ENCODE results near the gene CCDC69.

- TF ChIP-seq CTCF (IDR thresholded peaks at IDR 0.05; ENCODE audit: low read depth, low read length) = no peak
- no peak for TF ChIP-seq POLR2A (IDR thresholded peaks at IDR 0.05; ENCODE audit: extremely low read depth, insufficient read length)
- TF ChIP-seq MAX (IDR thresholded peaks at IDR 0.05; ENCODE audit: low read depth, low read length) = 0 out of 2 replicates have a peak, but pooled peaks have one; percentile 17
Observed at GRCh38 chr5:151151793-151152192, 72.1 kb downstream of the CCDC69 start.

Data from NB4 (cell line).